GM21723 (cell line): ENCODE measurements around the gene WDR73.
"Not testable (repeated sequence)": the region's sequence is repeated elsewhere in the genome, so short reads cannot be mapped to it uniquely, and the experiment has no call there.

Source experiments
- ATAC-seq: cut with Tn5 transposase; IDR thresholded peaks from one replicate; pipeline ENCODE4 v1.9.1; 2021; ENCODE audit warnings: mild to moderate bottlenecking, moderate library complexity; ENCODE audit not compliant: unreplicated experiment

Gene WDR73

DNA sequence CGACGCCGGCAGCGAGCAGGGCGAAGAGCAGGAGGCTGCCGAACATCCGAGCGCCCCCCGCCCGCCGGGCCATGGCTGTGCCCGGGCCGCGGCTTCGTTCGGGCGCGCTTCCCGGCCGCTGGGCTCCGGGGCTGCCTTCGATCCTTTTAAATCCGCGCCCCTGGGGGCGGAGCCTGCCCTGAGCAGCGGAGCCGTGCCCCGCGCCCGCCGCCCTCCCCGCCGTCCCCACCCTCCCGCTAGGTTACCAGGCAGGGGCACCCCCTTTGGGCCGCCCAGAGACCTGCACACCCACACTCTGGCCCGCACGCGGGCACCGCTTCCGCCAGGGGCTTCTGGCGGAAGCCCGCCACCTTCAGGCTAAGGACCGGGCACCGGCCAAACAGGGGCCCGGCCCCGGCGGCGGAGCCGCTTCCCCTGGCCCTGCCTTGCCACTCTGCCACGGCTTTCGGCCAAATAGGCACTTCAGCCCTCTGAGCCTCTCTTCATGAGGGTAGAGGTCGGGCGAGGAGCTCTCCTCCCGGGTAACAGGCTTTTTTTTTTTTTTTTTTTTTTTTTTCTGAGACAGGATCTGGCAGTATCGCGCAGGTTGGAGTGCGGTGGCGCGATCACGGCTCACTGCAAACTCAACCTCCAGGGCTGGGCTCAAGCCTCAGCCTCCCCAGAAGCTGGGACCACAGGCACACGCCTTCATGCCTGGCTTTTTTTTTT, 4.2 kb upstream of the WDR73 start, which contains the start of gene NMB:
NMB (minus strand) TSS at position 120 of the 708 bp plus-strand sequence; CDS start at position 73, 47 bp downstream.
- peak; percentile 61 for ATAC-seq

DNA sequence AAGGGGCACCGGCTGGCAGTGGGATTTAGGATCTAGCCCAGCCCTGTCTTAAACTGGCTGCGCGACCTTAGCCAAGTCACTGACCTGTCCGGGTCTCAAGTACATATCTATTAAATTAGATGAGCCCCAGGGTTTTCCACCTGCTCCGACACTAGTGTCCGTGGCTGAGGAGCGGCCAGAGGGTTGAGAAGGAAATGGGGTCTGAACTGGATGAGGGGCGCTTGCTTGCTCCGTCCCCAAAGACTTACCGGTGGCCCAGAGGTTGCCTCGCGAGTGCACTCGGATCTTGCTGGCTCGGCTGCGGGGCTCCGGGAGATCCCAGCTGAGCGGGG, 3.6 kb upstream of the WDR73 start:
- no peak for ATAC-seq

DNA sequence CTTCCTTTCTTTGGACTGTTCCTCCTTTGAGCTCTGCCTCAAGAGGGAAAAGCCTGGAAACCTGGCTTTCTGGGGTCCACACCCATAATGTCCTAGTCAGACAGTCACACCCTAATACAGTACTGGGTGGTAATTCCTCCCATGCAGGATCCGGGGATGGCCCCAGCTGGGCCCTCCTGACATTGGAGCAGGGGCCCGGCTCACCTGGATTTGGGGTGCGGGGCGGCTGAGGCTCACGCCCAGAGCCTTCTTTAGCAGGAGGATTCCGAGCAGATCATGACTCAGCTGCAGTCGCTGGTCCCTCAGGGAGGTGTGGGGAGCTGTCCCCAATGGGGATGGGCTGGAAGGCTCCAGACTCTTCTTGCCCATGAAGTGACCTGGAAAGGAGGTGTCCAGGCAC, 2.9 kb upstream of the WDR73 start:
- ATAC-seq = no peak

DNA sequence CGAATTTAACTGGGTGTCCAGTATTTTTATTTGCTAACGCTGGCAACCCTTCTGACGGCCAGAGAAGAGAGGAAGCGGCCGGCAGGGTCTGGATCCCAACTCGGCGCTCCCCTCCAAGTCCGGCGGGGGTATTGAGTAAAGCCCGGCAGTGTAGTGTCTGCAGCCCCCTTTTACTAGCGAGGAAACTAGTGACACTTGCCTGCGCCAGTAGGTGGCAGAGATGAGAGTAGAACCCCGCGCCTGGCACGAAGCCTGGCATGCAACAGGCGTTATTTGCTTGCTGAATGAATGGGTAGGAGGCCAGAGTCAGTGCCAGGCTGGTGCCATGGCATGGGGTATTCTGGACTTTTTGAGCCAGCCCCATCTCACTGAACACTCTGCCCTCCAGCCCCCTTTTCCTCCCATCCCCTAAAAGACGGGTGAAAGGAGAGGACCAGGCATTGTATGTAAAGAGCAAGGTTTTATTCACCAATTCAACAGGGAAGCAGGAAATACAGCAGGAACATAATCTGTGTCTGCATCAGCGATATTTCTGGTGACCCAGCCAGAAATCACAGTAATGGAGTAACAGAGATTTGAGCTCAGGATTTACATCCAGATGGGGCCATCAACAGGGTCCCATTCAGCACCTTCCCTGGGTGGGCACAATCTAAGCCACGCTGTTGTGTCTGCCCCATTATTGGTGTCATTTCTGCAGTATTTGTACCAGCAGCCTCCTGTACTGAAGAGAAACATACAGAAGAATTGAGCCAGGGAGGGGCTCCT, 788 bp upstream of the WDR73 start:
- peak; percentile 40 for ATAC-seq

DNA sequence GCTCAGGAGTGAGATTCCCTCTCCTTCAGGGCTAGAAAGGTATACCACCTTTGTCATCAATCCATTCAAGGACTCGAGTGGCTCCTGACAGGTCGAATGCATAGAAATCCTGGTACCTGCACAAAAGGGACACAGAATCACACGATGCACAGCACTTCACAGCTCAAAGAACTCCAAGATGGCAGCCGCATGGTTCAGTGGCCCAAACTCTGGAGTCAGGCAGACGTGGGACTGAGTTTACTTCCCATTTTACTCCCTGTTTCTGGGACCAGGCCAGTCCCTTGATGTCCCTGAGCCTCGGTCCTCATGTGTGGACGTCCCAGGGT, 536 bp downstream of the WDR73 start:
- ATAC-seq = no peak

DNA sequence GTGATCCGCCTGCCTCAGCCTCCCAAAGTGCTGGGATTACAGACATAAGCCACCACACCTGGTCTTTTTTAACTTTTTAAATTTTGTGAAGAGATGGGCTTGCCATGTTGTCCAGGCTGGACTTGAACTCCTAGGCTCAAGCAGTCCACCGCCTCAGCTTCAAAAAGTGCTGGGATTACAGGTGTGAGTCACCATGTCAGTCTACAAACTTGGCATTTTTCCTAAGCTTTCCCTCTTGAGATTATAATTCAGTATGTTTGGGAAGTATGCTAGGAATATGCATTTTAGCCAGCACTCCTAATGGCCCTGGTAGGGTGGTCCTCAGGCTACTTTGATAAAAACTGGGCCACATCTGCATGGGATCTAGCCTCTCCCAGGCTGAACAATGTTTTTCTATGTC, 4.4 kb downstream of the WDR73 start:
- no peak for ATAC-seq

DNA sequence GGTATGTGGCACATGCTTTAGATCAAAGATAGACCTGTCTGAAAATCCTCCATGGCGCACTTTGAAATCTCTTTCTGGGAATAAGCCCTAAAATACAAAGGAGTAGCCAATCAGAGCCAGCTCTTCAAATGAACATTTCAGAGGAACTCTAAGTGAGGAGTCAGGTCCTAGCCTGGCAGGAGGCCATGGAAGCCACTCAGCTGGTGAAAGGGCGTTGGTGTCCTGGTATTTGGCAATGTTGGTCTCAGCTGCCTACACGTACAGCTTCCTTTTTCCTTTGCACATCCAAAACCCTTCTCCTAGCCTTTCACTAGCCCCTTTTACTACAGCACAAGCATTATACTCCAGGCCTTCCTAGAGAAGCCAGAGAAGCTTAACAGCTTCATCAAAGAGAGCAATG, 5.5 kb downstream of the WDR73 start:
- ATAC-seq = no peak

DNA sequence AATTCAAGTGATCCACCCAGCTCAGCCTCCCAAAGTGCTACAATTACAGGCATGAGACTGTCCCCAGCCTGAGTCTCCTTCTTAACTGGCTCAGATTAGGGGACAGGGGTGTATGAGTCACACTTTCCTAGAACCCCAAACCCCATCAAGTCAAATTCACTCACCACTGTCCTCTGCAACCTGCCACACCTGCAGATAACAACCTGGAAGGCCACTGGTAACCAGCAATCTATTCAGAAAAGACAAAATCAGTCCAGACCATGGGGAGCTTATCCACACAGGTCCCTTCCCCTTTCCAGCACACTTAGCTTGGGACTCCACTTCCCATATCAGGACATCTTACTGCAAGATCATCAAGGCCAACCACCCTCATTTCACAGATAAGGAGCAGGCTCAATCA, 6.4 kb downstream of the WDR73 start:
- ATAC-seq = no peak

DNA sequence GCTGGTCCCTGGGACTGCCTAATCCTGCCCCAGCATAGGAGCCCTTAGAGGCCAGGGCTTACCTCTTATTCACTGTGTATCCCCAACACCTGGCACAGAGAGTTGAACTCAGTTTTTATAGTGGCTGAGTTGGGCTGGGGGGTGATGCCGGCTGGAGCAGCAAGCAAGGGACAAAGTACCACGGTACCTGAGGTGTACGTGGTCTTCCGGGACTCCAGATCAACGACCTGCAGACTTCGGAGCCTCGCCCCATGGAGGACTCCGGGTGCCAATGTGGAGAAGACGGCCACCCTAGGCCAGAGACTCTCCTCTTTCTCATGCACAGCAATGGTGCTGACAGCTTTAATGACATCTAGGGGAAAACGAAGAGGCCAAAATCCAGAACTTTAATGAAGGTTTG, 8.1 kb downstream of the WDR73 start:
- no peak for ATAC-seq

DNA sequence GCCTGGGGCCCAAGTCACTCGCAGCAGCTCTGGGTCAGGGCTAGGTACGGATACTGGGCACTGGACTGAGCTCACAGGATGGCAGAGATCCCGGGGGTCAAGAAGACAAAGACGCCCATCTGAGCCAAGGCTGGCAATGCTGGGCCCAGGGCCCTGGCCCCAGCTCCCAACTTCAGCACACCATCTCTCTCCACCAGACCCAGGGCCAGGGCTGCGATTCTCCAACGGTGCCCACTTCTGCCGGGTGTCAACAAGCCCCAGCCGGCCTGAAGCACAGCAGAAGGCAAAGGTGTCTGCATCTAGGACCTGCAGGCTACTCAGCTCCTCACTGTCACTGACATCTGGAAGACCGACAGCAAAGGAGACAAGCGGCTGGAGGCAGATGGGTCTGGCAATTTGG, 8.6 kb downstream of the WDR73 start:
- no peak for ATAC-seq

DNA sequence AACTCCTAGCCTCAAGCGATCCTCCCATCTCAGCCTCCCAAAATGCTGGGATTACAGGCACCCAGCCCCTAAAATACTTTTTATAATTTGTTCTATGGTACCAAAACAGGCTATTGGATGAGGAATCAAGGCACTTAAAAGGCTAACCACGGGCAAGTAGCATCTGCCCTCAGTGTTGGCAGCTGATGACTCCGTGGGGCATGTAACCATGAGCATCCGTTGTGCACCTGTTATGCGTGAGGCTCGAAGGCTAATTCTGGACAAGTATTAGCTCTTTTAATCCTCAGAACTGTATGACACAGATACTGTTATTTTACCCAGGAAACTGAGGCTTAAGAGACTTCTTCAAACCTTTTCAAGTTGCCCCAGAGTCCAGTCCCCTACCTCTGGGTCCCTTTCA, 10.2 kb downstream of the WDR73 start:
- ATAC-seq = no peak

DNA sequence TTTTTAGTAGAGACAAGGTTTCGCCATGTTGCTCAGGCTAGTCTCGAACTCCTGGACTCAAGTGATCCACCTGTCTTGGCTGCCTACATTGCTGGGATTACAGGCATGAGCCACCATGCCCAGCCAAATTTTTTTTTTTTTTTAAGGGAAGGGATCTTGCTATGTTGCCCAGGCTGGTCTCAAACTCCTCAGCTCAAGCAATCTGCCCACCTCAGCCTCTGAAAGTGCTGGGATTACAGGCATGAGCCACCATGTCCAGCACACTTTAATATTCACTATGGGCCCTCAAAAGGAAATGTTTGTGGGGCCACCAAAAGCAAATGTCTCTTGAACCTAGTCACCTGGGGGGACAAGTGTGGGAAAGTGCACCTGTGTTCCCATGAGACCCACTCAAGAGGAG, 11.4 kb downstream of the WDR73 start:
- not testable (repeated sequence) for ATAC-seq

DNA sequence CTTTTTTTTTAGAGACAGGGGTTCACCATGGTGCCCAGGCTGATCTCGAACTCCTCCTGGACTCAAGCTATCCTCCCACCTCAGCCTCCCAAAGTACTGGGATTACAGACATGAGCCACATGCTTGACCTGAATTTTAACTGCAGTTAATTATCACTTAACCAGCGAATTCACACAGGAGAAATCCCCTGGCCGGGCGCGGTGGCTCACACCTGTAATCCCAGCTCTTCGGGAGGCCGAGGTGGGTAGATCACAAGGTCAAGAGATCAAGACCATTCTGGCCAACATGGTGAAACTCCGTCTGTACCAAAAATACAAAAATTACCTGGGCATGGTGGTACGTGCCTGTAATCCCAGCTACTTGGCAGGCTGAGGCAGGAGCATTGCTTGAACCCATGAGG, 12.2 kb downstream of the WDR73 start:
- ATAC-seq = not testable (repeated sequence)

DNA sequence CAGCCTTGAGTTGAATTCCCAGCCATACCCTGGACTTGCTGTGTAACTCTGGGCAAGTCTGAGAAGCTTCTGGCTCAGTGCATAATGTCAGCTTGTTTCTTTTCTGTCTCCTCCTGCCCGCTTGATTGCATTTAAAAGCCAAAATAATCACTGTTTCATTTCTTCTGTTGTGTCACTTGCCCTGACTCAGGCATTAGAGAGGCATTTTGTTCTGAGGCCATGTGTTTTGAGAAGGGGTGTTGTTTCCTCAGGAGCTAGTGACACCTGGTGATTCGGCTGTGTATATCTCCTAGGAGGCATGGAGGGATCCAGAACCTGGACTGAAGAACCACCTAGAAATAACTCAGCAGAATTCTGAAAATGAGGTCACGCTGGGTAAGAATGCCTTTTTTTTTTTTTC, 16.0 kb downstream of the WDR73 start:
- ATAC-seq = no peak

DNA sequence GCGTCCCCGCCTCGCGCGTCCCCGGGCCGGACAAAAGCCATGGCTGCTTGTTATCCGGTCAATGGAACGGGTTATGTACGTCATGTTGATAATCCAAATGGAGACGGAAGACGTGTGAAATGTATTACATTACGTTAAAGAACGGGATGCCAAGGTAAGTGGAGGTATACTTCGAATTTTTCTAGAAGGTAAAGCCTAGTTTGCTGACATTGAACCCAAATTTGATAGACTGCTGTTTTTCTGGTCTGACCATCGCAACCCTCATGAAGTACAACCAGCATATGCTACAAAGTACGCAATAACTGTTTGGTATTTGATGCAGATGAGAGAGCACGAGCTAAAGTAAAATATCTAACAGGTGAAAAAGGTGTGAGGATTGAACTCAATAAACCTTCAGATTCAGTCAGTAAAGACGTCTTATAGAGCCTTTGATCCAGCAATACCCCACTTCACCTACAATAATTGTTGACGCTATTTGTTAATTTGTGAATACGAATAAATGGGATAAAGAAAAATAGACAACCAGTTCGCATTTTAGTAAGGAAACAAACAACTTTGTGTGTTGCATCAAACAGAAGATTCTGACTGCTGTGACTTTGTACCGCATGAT, 19.8 kb downstream of the WDR73 start:
- ATAC-seq = no peak

DNA sequence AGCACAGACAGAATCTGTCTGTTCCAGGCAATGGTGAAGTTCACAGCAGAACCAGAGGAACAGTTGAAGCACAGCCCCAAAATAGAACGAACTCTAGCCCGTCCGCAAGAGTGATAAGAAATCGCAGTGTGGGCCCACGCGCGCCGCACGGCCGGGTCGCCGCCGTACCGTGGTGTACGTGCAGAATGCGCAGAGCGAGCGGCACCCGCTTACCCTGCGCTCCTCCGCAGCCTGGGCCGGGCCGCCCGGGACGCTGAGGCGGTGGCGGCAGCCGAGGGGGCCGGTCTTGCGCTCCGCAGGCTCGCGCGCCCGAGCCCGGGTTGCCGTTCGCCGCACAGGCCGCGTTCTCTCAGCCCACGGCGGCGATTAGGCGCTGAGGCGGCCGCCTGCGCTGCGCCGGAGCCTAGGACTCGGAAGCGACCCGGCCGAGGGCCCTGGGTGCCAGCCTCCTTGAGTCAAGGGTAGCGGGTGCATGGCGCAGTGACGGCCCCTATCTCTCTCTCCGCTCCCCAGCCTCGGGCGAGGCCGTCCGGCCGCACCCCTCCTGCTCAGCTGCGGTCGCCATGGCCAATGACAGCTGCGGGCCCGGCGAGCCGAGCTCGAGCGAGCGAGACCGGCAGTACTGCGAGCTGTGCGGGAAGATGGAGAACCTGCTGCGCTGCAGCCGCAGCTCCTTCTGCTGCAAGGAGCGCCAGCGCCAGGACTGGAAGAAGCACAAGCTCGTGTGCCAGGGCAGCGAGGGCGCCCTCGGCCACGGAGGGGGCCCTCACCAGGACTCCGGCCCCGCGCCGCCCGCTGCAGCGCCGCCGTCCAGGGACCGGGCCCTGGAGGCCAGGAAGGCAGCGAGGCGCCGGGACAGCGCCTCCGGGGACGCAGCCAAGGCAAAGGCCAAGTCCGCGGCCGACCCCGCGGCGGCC, 20.5 kb downstream of the WDR73 start:
- peak; percentile 51 for ATAC-seq

DNA sequence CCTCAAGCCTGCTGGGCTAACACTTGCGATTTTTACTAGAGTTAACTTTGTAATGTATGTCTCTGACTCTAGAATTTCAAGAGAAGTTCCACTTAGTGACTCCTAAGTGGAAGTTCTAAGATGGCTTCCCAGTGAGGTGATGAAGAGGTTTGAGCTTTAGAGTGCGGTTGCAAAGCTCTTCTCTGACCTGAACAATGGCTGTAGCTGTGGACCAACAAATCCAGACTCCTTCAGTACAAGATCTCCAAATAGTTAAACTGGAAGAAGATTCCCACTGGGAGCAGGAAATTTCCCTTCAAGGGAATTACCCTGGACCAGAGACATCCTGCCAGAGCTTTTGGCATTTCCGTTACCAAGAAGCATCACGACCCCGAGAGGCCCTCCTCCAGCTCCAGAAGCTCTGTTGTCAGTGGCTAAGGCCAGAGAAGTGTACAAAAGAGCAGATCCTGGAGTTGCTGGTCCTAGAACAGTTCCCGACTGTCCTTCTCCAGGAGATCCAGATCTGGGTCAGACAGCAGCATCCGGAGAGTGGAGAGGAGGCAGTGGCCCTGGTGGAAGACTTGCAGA, 22.3 kb downstream of the WDR73 start:
- no peak for ATAC-seq

DNA sequence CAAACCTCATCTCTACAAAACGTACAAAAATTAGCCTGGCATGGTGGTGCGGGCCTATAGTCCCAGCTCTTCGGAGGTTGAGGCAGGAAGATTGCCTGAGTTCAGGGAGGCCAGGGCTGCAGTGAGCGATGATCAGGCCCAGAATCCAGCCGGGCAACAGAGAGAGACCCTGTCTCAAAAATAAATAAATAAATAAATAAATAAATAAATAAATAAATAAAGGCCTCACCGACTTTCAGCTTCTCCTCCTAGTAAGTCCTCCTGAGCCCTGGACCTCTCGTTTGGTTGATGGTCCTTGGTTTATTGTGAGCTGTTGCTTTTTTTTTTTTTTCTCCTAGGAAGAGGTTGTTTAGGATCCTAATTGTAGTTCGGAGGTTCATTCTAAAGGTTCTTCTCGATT, 25.1 kb downstream of the WDR73 start:
- no peak for ATAC-seq

DNA sequence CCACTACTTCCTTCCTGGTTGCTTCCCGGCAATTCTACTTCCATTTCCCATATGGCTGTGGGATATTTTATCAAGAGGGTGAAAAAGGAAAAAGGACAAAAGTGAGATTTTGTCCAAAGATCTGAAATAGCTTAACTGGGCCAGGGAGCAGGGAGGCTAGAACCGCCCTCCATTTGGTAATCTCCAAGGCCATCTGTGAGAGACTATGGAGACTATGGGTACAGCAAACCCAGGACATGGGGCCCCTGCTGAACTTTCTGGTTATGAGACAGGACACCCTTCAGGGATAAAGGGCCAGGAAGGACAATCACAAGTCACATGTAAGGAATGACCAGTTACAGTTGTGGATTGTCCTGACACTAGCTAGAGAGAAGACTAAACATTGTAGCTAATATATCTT, 29.0 kb downstream of the WDR73 start:
- no peak for ATAC-seq

DNA sequence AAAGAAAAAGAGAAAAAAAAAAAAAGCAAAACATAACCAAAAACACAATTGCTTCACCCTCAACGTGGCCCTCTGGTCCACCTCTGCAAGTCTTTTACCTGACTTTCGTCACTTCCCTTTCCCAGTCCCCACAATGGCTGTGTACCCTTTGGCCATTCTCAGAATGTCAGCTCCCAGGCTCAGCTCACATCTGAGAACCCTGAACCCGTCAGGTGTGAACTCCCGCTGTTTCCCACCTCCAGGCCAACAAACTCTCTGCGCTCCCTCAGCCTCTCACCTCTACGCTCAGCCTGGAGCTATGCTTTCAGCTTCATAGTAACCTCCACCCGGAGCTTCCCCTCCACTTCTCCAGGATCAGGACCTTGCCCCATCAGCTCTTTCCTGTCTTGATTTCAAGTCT, 29.7 kb downstream of the WDR73 start:
- ATAC-seq = no peak

DNA sequence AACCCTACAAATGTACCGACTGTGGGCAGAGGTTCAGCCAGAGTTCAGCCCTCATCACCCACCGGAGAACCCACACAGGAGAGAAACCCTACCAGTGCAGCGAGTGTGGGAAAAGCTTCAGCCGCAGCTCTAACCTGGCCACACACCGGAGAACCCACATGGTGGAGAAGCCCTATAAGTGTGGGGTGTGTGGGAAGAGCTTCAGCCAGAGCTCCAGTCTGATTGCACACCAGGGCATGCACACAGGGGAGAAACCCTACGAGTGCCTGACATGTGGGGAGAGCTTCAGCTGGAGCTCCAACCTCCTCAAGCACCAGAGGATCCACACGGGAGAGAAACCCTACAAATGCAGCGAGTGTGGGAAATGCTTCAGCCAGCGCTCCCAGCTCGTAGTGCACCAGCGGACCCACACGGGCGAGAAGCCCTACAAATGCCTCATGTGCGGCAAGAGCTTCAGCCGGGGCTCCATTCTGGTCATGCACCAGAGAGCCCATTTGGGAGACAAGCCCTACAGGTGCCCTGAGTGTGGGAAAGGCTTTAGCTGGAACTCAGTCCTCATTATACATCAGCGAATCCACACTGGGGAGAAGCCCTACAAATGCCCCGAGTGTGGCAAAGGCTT, 32.6 kb downstream of the WDR73 start:
- ATAC-seq = no peak
